Astrocyte (in vitro differentiated cells and primary cell): ENCODE data around the gene NMRK1. TPM values are rescaled to one million over a fixed set of nuclear protein-coding genes. Genes with fewer than 3 reads are reported as not detected.

Source experiments
- DNase-seq: peaks from one replicate; pipeline ENCODE4 v3.0.0-alpha.2; 2010; ENCODE audit warnings: low read depth
- FAIRE-seq: peaks from 2 replicates; lab custom pipeline; 2011; peaks lifted over from hg19 to GRCh38; lab: Jason Lieb, UNC
- H2AFZ ChIP-seq: 2 replicates; pipeline ENCODE4 v1.6.0; 2012; ENCODE audit warnings: low read depth, low read length, inconsistent platforms
- H3K27ac ChIP-seq: 2 replicates; pipeline ENCODE4 v1.5.1; 2011; ENCODE audit warnings: low read depth, low read length, inconsistent platforms
- H3K27me3 ChIP-seq: 2 replicates; pipeline ENCODE4 v1.6.0; 2011; ENCODE audit warnings: low read length, inconsistent platforms; ENCODE audit not compliant: insufficient read depth
- H3K36me3 ChIP-seq: 2 replicates; pipeline ENCODE4 v1.5.1; 2011; ENCODE audit warnings: low read length, inconsistent platforms; ENCODE audit not compliant: insufficient read depth
- H3K4me1 ChIP-seq: 2 replicates; pipeline ENCODE4 v1.5.1; 2011; ENCODE audit warnings: low read length, inconsistent platforms; ENCODE audit not compliant: insufficient read depth
- H3K4me2 ChIP-seq: 2 replicates; pipeline ENCODE4 v1.6.0; 2012; ENCODE audit warnings: low read length, inconsistent platforms
- H3K4me3 ChIP-seq: 2 replicates; pipeline ENCODE4 v1.5.1; 2011; ENCODE audit warnings: low read depth, mild to moderate bottlenecking, low read length, inconsistent platforms; ENCODE audit not compliant: insufficient read depth
- H3K79me2 ChIP-seq: 2 replicates; pipeline ENCODE4 v1.6.0; 2012; ENCODE audit warnings: mild to moderate bottlenecking, low read length, inconsistent platforms; ENCODE audit not compliant: insufficient read depth
- H3K9ac ChIP-seq: 2 replicates; pipeline ENCODE4 v1.6.0; 2012; ENCODE audit warnings: mild to moderate bottlenecking, low read length, inconsistent platforms
- H3K9me3 ChIP-seq: 2 replicates; pipeline ENCODE4 v1.5.1; 2012; ENCODE audit warnings: low read depth, mild to moderate bottlenecking, low read length, inconsistent platforms; ENCODE audit not compliant: insufficient read depth
- H4K20me1 ChIP-seq: 2 replicates; pipeline ENCODE4 v1.6.0; 2012; ENCODE audit warnings: low read length, inconsistent platforms; ENCODE audit not compliant: insufficient read depth
- H3K27ac Mint-ChIP-seq: one replicate; pipeline ENCODE4 v1.8.0; 2021; ENCODE audit warnings: mild to moderate bottlenecking, mixed read lengths; ENCODE audit not compliant: unreplicated experiment
- H3K27me3 Mint-ChIP-seq: one replicate; pipeline ENCODE4 v1.8.0; 2021; ENCODE audit warnings: low read depth, mixed read lengths; ENCODE audit not compliant: unreplicated experiment
- H3K36me3 Mint-ChIP-seq: one replicate; pipeline ENCODE4 v1.8.0; 2021; ENCODE audit warnings: low read depth, mixed read lengths; ENCODE audit not compliant: unreplicated experiment
- H3K4me1 Mint-ChIP-seq: one replicate; pipeline ENCODE4 v1.8.0; 2021; ENCODE audit warnings: low read depth, mixed read lengths; ENCODE audit not compliant: unreplicated experiment
- H3K4me3 Mint-ChIP-seq: one replicate; pipeline ENCODE4 v1.8.0; 2021; ENCODE audit warnings: mild to moderate bottlenecking, moderate library complexity, mixed read lengths; ENCODE audit not compliant: unreplicated experiment
- H3K9me3 Mint-ChIP-seq: one replicate; pipeline ENCODE4 v1.8.0; 2021; ENCODE audit warnings: mild to moderate bottlenecking, mixed read lengths; ENCODE audit not compliant: unreplicated experiment
- EZH2 ChIP-seq: IDR thresholded peaks from 2 replicates; pipeline ENCODE4 v1.6.1; 2012; ENCODE audit warnings: mild to moderate bottlenecking, low read length, inconsistent platforms; ENCODE audit not compliant: insufficient read depth
- total RNA-seq: library from RNA; stranded (reverse); gene quantifications from 2 replicates; pipeline ENCODE4 v1.2.1, GENCODE V29; 2021
- TF ChIP-seq, protein P1 (sequence below): IDR thresholded peaks from 2 replicates; pipeline ENCODE4 v1.5.1; 2011; ENCODE audit warnings: low read depth, mild to moderate bottlenecking, inconsistent platforms, low read length, moderate library complexity; ENCODE audit not compliant: insufficient read depth

Gene NMRK1
- total RNA-seq, 1 donor from 2014 or later: 15.2 TPM

DNA sequence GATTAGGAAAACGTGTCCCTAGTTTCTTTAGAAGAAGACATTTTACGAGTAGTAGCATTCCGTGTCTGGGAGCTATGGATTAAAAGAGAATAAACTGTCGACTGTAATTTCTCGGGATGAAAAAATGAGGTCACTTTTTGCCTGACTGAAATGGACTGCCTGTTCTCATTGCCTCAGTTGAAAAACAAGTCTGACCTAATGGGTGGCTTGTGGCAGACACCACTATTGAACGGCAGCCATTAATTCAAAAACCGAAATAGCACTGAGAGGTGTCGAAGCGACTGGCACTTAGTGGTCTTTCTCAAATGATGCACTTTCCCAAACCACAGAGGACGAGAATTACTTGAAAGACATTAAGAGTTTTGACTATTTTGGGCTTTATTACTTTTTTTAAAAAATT is 35.7 kb upstream of the NMRK1 start:
- TF ChIP-seq, protein P1, sequence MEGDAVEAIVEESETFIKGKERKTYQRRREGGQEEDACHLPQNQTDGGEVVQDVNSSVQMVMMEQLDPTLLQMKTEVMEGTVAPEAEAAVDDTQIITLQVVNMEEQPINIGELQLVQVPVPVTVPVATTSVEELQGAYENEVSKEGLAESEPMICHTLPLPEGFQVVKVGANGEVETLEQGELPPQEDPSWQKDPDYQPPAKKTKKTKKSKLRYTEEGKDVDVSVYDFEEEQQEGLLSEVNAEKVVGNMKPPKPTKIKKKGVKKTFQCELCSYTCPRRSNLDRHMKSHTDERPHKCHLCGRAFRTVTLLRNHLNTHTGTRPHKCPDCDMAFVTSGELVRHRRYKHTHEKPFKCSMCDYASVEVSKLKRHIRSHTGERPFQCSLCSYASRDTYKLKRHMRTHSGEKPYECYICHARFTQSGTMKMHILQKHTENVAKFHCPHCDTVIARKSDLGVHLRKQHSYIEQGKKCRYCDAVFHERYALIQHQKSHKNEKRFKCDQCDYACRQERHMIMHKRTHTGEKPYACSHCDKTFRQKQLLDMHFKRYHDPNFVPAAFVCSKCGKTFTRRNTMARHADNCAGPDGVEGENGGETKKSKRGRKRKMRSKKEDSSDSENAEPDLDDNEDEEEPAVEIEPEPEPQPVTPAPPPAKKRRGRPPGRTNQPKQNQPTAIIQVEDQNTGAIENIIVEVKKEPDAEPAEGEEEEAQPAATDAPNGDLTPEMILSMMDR: no peak
- no peak for TF ChIP-seq EZH2
- no peaks in the 10 kb centered on the region for H3K36me3 ChIP-seq
- Mint-ChIP-seq H3K4me3 (no peak overlapping the region), H3K27me3 (no peaks in the 10 kb centered on the region), H3K9me3 (no peaks in the 10 kb centered on the region), H3K27ac (no peak overlapping the region), H3K36me3 (peaks cover 11% of the 10 kb centered on the region), H3K4me1 (no peaks in the 10 kb centered on the region)
- no peak overlapping the region for H3K4me3 ChIP-seq
- no peak for FAIRE-seq
- no peak overlapping the region for H2AFZ ChIP-seq
- H3K27ac ChIP-seq: no peak overlapping the region
- H3K79me2 ChIP-seq: peaks cover 3% of the 10 kb centered on the region
- no peaks in the 10 kb centered on the region for H3K9me3 ChIP-seq
- H4K20me1 ChIP-seq: peaks cover 4% of the 10 kb centered on the region
- no peaks in the 10 kb centered on the region for H3K27me3 ChIP-seq
- H3K9ac ChIP-seq: no peak overlapping the region
- H3K4me1 ChIP-seq: no peaks in the 10 kb centered on the region
- no peak for DNase-seq
- H3K4me2 ChIP-seq: no peak overlapping the region

DNA sequence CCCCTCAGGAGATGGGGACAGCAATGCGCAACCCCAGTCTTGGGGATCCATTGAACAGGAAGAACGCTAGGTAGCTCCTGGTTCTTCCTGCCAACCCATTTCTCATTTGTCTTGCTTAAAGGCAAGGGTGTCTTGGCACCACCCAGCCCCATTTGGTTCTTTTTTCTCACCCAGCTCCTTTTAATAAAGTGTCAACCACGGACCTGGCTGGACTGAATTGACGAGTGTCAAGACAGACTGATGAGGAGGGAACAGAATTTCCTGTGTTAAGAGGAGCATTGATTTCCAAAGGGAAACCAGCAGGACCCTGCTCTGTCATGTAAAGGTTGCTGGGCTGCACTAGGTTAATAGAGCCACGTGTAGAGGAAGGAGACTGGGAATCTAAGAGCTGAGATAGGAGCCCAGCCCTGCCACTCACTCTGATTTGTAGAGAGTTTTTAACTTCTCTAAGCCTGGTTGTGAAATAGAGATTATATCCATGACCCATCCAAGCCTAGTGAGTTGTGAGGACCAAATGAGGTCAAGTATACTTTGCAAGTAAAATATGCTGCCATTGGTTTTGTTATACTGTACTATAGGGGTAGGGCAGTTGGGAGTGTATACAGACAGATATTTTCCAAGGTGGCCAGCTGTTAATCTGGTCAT is 34.1 kb upstream of the NMRK1 start:
- no peak for FAIRE-seq
- H3K27me3 Mint-ChIP-seq: no peaks in the 10 kb centered on the region
- H3K4me1 Mint-ChIP-seq: no peaks in the 10 kb centered on the region
- peaks cover 12% of the 10 kb centered on the region for H3K36me3 Mint-ChIP-seq
- no peak overlapping the region for H3K4me2 ChIP-seq
- peaks cover 10% of the 10 kb centered on the region for H3K79me2 ChIP-seq
- no peaks in the 10 kb centered on the region for H3K4me1 ChIP-seq
- H3K27ac ChIP-seq: no peak overlapping the region
- H4K20me1 ChIP-seq: peaks cover 14% of the 10 kb centered on the region
- DNase-seq: no peak
- TF ChIP-seq EZH2: no peak
- TF ChIP-seq, protein P1: no peak
- H3K4me3 Mint-ChIP-seq: no peak overlapping the region
- H3K4me3 ChIP-seq: no peak overlapping the region
- H2AFZ ChIP-seq: no peak overlapping the region
- H3K9ac ChIP-seq: no peak overlapping the region
- peaks cover 2% of the 10 kb centered on the region for H3K9me3 Mint-ChIP-seq
- no peak overlapping the region for H3K27ac Mint-ChIP-seq
- no peaks in the 10 kb centered on the region for H3K9me3 ChIP-seq
- H3K36me3 ChIP-seq: no peaks in the 10 kb centered on the region
- H3K27me3 ChIP-seq: no peaks in the 10 kb centered on the region

DNA sequence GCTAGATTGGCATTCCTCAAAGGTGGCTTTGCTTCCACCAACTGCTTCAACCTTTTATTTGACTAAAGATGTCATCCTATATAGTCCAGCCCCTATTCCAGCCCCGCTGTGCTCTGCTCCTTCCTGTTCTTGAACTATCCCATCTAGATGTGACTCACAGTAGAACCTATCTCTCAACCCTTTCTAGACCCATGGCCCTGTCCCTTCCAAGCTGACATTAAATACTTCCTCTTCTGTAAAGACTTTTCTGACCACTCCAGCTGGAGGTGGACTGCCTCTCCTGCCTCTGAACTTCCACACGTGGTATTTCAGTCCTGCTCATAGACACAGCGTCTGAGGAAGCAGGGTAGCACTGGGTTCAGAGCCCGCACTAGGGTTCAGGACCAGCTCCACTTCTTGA is 32.7 kb upstream of the NMRK1 start:
- Mint-ChIP-seq H3K4me3 (no peak overlapping the region), H3K27ac (no peak overlapping the region), H3K27me3 (no peaks in the 10 kb centered on the region), H3K9me3 (peaks cover 2% of the 10 kb centered on the region), H3K4me1 (no peaks in the 10 kb centered on the region), H3K36me3 (peaks cover 12% of the 10 kb centered on the region)
- H3K27me3 ChIP-seq: no peaks in the 10 kb centered on the region
- no peaks in the 10 kb centered on the region for H3K36me3 ChIP-seq
- H3K4me1 ChIP-seq: no peaks in the 10 kb centered on the region
- DNase-seq (no peak), FAIRE-seq (no peak)
- no peak overlapping the region for H3K27ac ChIP-seq
- H3K9ac ChIP-seq: no peak overlapping the region
- H3K4me3 ChIP-seq: no peak overlapping the region
- peaks cover 14% of the 10 kb centered on the region for H4K20me1 ChIP-seq
- H3K79me2 ChIP-seq: peaks cover 15% of the 10 kb centered on the region
- H3K4me2 ChIP-seq: no peak overlapping the region
- H2AFZ ChIP-seq: no peak overlapping the region
- no peak for TF ChIP-seq EZH2
- TF ChIP-seq, protein P1: no peak
- H3K9me3 ChIP-seq: no peaks in the 10 kb centered on the region
